ENCODE results near the gene GXYLT2.

GXYLT2 gene

DNA sequence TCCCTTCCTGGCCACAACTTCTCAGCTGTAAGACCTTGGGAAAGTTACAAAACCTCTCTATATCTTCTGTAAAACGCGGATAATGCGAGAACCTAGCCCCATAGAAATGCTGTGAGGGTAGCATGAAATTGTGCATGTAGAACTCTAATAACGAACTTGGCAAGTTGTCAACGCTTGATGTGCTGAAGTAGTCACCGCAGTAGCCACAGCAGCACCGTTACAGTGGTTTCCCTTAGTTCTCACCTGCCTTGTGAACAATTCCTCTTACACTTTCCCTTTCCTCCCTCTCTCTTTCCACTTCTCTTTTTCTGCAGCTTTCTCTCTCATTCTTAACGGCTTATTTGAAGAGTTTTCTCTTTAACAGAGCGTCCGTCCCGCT, 39.2 kb upstream of the GXYLT2 start:
- TF ChIP-seq, protein P1, sequence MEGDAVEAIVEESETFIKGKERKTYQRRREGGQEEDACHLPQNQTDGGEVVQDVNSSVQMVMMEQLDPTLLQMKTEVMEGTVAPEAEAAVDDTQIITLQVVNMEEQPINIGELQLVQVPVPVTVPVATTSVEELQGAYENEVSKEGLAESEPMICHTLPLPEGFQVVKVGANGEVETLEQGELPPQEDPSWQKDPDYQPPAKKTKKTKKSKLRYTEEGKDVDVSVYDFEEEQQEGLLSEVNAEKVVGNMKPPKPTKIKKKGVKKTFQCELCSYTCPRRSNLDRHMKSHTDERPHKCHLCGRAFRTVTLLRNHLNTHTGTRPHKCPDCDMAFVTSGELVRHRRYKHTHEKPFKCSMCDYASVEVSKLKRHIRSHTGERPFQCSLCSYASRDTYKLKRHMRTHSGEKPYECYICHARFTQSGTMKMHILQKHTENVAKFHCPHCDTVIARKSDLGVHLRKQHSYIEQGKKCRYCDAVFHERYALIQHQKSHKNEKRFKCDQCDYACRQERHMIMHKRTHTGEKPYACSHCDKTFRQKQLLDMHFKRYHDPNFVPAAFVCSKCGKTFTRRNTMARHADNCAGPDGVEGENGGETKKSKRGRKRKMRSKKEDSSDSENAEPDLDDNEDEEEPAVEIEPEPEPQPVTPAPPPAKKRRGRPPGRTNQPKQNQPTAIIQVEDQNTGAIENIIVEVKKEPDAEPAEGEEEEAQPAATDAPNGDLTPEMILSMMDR (conservative IDR thresholded peaks at IDR 0.05): no peak
- TF ChIP-seq ZFX (IDR thresholded peaks at IDR 0.05): no peak
- peak overlapping the region; percentile 67 for H3K27ac ChIP-seq

DNA sequence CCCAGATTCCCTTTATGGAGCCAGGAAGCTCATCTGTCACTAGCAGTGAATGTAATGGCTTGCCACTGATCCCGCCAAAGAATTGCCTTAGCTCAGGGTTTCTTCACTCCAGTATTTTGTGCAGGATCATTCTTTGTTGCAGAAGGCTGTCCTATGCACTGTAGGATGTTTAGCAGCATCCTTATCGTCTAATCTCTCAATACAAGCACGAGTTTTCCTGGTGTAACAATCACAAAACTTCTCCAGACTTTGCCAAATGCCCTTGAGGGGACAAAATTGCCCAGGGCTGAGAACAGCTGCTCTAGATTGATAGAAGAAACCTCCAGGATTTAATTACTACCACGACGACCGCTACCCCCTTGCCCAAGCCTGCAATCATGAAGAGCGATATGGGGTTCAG, 32.8 kb upstream of the GXYLT2 start:
- TF ChIP-seq ZFX (IDR thresholded peaks at IDR 0.05): no peak
- TF ChIP-seq, protein P1 (conservative IDR thresholded peaks at IDR 0.05): no peak
- no peak overlapping the region for H3K27ac ChIP-seq

DNA sequence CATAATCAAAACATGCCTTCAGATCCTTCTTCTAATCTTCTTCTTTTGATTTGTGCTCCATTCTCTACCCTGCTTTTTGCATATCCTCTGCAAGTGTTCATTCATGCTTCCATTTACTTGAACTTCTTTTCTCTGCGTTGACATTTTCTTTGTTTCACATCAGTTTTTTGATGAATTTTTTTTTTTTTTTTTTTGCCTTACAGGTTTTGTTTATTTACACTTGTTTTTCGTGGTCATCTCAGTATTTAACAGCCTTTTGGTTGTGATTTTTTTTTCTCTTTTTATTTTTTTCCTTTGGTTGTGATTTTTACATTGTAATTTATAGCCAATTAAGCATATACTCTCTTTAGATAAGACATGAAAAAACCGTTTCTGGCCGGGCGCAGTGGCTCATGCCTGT, 27.8 kb upstream of the GXYLT2 start:
- no peak for TF ChIP-seq ZFX (IDR thresholded peaks at IDR 0.05)
- TF ChIP-seq, protein P1 (conservative IDR thresholded peaks at IDR 0.05): no peak

DNA sequence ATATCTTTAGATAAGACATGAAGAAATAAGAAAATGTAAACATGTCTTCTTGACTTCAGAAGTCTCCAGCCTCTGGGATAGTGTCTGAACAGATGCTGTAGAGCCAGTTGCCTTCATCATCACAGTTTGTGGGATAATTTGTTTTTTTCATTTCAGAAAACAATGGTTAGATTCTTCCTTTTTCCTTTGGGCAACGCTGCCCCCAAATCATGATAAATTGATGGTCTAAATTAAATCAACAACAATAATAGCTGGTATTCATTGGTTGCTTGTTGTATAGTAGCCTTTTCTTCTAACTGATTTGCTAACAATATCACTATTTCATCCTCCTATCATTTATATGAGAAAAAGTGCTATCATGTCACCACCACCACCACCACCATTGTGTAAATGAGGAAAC, 27.0 kb upstream of the GXYLT2 start:
- no peak for TF ChIP-seq ZFX (IDR thresholded peaks at IDR 0.05)
- TF ChIP-seq, protein P1 (conservative IDR thresholded peaks at IDR 0.05): no peak
- no peak overlapping the region for H3K27ac ChIP-seq

More for the DNA sequence above, 27.8 kb upstream of the GXYLT2 start:
- no peak overlapping the region for H3K27ac ChIP-seq

DNA sequence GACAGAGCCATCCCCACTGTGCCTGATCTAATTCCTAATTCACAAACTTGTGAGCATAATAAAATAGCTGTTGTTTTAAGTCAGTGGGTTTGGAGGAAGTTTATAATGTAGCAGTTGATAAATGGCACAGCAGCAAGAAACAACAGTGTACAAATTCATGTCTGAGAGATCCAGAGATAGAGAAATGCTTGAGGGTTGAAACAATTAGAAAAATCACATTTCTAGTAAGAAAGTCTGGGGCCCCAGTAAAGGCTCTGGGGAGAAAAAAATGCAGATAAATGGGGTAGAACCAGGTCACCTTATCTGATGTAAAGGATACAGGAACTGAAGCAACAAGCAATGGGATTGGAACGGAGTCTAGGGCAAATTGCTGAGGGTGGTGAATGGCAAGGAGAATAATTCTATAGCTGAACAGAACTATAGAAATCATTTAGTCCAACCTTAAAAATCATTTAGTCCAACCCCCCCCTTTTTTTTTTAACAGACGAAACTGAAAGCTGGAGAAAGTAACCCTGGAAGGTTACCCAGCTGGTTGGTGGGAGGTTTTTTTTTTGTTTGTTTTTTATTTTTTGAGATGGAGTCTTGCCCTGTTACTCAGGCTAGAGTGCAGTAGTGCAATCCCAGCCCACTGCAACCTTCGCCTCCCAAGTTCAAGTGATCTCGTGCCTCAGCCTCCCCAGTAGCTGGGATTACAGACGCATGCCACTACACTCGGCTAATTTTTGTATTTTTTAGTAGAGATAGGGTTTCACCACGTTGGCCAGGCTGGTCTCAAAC, 25.3 kb upstream of the GXYLT2 start:
- H3K27ac ChIP-seq: no peak overlapping the region

DNA sequence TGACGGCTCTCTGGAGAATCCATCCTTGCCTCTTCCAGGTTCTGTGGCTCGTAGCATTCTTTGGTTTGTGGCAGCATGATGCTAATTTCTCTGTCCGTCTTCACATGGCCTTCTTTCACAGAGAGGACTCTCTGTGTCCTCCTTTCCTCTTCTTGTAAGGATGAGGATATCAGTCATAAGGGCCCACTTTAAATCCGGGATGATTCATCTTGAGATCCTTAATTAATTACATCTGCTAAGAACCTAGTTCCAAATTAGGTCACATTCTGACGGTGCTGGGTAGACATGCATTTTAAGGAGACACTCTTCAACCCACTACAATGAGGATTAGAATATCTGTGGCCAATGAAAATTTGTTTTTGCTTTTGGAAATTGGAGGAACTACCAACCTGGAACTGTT, 15.7 kb upstream of the GXYLT2 start:
- H3K27ac ChIP-seq: no peak overlapping the region
- TF ChIP-seq ZFX (IDR thresholded peaks at IDR 0.05): no peak
- TF ChIP-seq, protein P1 (conservative IDR thresholded peaks at IDR 0.05): no peak

More for the DNA sequence above, 25.3 kb upstream of the GXYLT2 start:
- no peak for TF ChIP-seq ZFX (IDR thresholded peaks at IDR 0.05)
- TF ChIP-seq, protein P1 (conservative IDR thresholded peaks at IDR 0.05): no peak

DNA sequence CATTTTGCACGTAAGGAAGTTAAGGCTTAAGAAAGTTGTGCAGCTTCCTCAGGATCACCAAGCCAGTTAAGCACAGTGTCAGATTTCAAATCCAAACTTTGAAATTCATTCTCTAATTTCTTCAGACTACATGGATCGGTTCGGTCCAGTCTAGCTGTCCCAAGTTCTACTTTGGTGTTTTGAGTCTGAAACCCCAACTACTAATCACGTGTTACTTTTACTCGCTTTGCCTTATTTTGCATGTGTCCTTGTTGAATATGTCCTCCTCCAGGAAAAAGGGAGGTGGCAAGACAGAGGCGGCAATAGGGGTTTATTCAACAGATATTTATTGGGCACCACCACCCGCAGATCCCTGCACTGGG, 522 bp upstream of the GXYLT2 start:
- TF ChIP-seq, protein P1 (conservative IDR thresholded peaks at IDR 0.05): no peak
- TF ChIP-seq ZFX (IDR thresholded peaks at IDR 0.05): no peak
- peak overlapping the region; percentile 33; the same call in 1 of the 2 replicates for H3K27ac ChIP-seq
